ENCODE data around the gene MPP3.

Gene MPP3

GRCh38 chr17:43812396-43813265 lies 20.3 kb downstream of the MPP3 start:
- in situ Hi-C loops (cut with MboI; ENCODE audit: low sequenced_read_pairs, unreplicated experiment), result no loop called here
- no peak for DNase-seq (ENCODE audit: low spot score)
- TF ChIP-seq CTCF (IDR thresholded peaks at IDR 0.05; ENCODE audit: borderline replicate concordance, control extremely low read depth, extremely low read depth, insufficient read depth, missing control alignments), result no peak

- TF ChIP-seq CTCF (IDR thresholded peaks at IDR 0.05; ENCODE audit: borderline replicate concordance, control extremely low read depth, extremely low read depth, insufficient read depth, missing control alignments), result no peak
- no peak for DNase-seq (ENCODE audit: low spot score)
- in situ Hi-C loops (cut with MboI; ENCODE audit: low sequenced_read_pairs, unreplicated experiment), result no loop called here
Observed at GRCh38 chr17:43810823-43811222, 22.1 kb downstream of the MPP3 start.

- no peak for TF ChIP-seq CTCF (IDR thresholded peaks at IDR 0.05; ENCODE audit: borderline replicate concordance, control extremely low read depth, extremely low read depth, insufficient read depth, missing control alignments)
- no peak for DNase-seq (ENCODE audit: low spot score)
- in situ Hi-C loops (cut with MboI; ENCODE audit: low sequenced_read_pairs, unreplicated experiment), result no loop called here
Observed at GRCh38 chr17:43810226-43810715, 22.7 kb downstream of the MPP3 start.

GRCh38 chr17:43809121-43809520 lies 23.8 kb downstream of the MPP3 start:
- in situ Hi-C loops (cut with MboI; ENCODE audit: low sequenced_read_pairs, unreplicated experiment), result no loop called here
- DNase-seq (ENCODE audit: low spot score), result no peak
- no peak for TF ChIP-seq CTCF (IDR thresholded peaks at IDR 0.05; ENCODE audit: borderline replicate concordance, control extremely low read depth, extremely low read depth, insufficient read depth, missing control alignments)

GRCh38 chr17:43808076-43808475 lies 24.9 kb downstream of the MPP3 start:
- no peak for DNase-seq (ENCODE audit: low spot score)
- no peak for TF ChIP-seq CTCF (IDR thresholded peaks at IDR 0.05; ENCODE audit: borderline replicate concordance, control extremely low read depth, extremely low read depth, insufficient read depth, missing control alignments)
- in situ Hi-C loops (cut with MboI; ENCODE audit: low sequenced_read_pairs, unreplicated experiment), result no loop called here

- no peak for DNase-seq (ENCODE audit: low spot score)
- no peak for TF ChIP-seq CTCF (IDR thresholded peaks at IDR 0.05; ENCODE audit: borderline replicate concordance, control extremely low read depth, extremely low read depth, insufficient read depth, missing control alignments)
- in situ Hi-C loops (cut with MboI; ENCODE audit: low sequenced_read_pairs, unreplicated experiment), result no loop called here
Observed at GRCh38 chr17:43805117-43805516, 27.8 kb downstream of the MPP3 start.

Measured in GM13976 (cell line).